OCI-LY3 (cell line): ENCODE measurements around the gene SELENON.

Source experiments
- H2AFZ ChIP-seq: fragments of 200-600, 300-600 bp; shearing (Covaris generic); 2 replicates; pipeline ENCODE4 v1.6.0; 2014; ENCODE audit warnings: antibody characterized with exemption, low read depth, low read length
- H3K27ac ChIP-seq: fragments of 200-600, 300-600 bp; sonication (generic); 2 replicates; pipeline ENCODE4 v1.5.1; 2014; ENCODE audit warnings: mild to moderate bottlenecking, low read length, moderate library complexity, mixed read lengths
- H3K27me3 ChIP-seq: fragments of 200-600, 300-600 bp; sonication (generic); 2 replicates; pipeline ENCODE4 v1.6.1; 2014; ENCODE audit warnings: low read depth, low read length, mixed read lengths
- H3K36me3 ChIP-seq: fragments of 200-600, 300-600 bp; sonication (generic); replicated peaks from 2 replicates; pipeline ENCODE3; 2014; ENCODE audit warnings: low read depth, low read length, mixed read lengths
- H3K4me1 ChIP-seq: fragments of 300-600, 200-600 bp; sonication (generic); 2 replicates; pipeline ENCODE4 v1.6.1; 2014; ENCODE audit warnings: low read length, mixed read lengths
- H3K4me2 ChIP-seq: fragments of 200-600, 300-600 bp; sonication (generic); 2 replicates; pipeline ENCODE4 v1.6.1; 2014; ENCODE audit warnings: low read length, mixed read lengths
- H3K4me3 ChIP-seq: fragments of 300-600, 200-600 bp; sonication (generic); 2 replicates; pipeline ENCODE4 v1.5.1; 2014; ENCODE audit warnings: antibody characterized with exemption, mild to moderate bottlenecking, low read length, moderate library complexity
- H3K79me2 ChIP-seq: fragments of 300-600, 200-600 bp; shearing (Covaris generic); 2 replicates; pipeline ENCODE4 v1.6.1; 2014; ENCODE audit warnings: mild to moderate bottlenecking, low read length, mixed read lengths
- H3K9ac ChIP-seq: fragments of 300-600, 200-600 bp; shearing (Covaris generic); 2 replicates; pipeline ENCODE4 v1.6.0; 2014; ENCODE audit warnings: mild to moderate bottlenecking, low read length, moderate library complexity
- H3K9me3 ChIP-seq: fragments of 200-600, 300-600 bp; shearing (Covaris generic); 2 replicates; pipeline ENCODE4 v1.6.1; 2014; ENCODE audit warnings: low read length, mixed read lengths; ENCODE audit not compliant: insufficient read depth
- H4K20me1 ChIP-seq: fragments of 200-600, 300-600 bp; sonication (generic); 2 replicates; pipeline ENCODE4 v1.6.1; 2016; ENCODE audit warnings: low read length, mixed read lengths; ENCODE audit not compliant: insufficient read depth
- EZH2phosphoT487 ChIP-seq: fragments of 200-600 bp; shearing (Covaris generic); IDR thresholded peaks from 2 replicates; pipeline ENCODE4 v1.6.1; 2018; ENCODE audit warnings: antibody characterized with exemption, mixed run types, low read depth
- TF ChIP-seq, protein P1 (sequence below): fragments of 200-600, 300-600 bp; sonication (generic); IDR thresholded peaks from 2 replicates; pipeline ENCODE4 v1.5.1; 2014; ENCODE audit warnings: antibody characterized with exemption, low read length, low read depth

The SELENON gene

DNA sequence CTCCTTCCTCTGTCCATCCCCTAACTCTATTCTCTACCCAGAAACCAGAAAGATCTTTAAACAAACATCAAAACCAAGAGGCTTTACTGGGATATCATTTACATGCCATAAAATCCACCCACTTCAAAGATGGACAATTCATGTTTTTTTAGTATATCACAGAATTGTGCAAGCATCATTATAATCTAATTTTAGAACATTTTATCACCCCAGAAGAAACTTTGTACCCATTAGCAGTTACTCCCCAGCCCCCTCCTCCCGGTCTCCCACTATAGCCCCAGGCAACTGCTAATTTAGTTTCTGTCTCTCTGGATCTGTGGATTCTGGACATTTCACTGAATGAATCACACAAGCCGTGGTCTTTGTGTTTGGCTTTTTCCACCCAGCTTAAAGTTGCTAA is 4.8 kb upstream of the SELENON start:
- H3K36me3 ChIP-seq = no peaks in the 10 kb centered on the region
- H3K9ac ChIP-seq = no peak overlapping the region
- no peaks in the 10 kb centered on the region for H3K4me1 ChIP-seq
- no peaks in the 10 kb centered on the region for H3K27me3 ChIP-seq
- no peak overlapping the region for H3K4me2 ChIP-seq
- H3K27ac ChIP-seq = no peak overlapping the region
- no peak for TF ChIP-seq EZH2phosphoT487
- TF ChIP-seq, protein P1, sequence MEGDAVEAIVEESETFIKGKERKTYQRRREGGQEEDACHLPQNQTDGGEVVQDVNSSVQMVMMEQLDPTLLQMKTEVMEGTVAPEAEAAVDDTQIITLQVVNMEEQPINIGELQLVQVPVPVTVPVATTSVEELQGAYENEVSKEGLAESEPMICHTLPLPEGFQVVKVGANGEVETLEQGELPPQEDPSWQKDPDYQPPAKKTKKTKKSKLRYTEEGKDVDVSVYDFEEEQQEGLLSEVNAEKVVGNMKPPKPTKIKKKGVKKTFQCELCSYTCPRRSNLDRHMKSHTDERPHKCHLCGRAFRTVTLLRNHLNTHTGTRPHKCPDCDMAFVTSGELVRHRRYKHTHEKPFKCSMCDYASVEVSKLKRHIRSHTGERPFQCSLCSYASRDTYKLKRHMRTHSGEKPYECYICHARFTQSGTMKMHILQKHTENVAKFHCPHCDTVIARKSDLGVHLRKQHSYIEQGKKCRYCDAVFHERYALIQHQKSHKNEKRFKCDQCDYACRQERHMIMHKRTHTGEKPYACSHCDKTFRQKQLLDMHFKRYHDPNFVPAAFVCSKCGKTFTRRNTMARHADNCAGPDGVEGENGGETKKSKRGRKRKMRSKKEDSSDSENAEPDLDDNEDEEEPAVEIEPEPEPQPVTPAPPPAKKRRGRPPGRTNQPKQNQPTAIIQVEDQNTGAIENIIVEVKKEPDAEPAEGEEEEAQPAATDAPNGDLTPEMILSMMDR = no peak
- no peaks in the 10 kb centered on the region for H4K20me1 ChIP-seq
- H3K9me3 ChIP-seq = no peaks in the 10 kb centered on the region
- H3K79me2 ChIP-seq = no peaks in the 10 kb centered on the region
- no peak overlapping the region for H2AFZ ChIP-seq
- H3K4me3 ChIP-seq = no peak overlapping the region

DNA sequence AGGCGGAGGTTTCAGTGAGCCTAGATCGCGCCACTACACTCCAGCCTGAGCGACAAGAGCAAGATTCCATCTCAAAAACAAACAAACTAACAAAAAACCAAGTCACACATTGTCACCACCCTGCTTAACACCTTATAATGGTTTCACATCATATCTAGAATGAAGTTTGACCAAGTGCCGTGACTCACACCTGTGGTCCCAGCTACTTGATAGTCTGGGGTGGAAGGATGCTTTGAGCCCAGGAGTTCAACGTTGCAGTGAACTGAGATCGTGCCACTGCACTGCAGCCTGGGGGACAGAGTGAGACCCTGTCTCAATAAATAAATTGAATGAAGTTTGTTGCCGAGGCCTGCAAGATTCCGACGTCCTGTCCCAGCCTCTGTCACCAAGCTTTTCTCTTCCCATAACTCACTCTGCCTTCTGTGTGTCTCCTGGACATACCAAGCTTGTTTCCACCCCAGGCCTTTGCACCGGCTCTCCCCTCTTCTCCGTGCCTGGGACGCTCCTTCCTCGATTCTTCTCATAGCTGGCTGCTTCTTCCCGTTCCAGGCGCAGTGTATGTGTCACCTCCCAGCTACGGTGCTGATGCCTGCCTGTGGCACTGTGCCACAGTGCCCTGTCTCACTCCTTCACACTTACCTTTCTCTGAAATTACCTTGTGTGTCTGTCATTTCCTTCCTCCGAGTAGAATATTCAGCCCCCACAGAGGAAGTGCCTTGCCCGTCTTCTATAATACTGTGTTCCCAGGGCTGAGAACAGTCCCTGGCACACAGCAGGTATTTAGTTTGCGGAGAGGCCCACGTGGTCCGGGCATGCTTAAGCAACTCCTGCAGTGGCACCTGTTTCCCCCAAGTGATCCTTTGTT is 3.8 kb upstream of the SELENON start:
- Histone ChIP-seq H3K4me1 (peaks cover 4% of the 10 kb centered on the region; the same call in 1 of the 2 replicates), H3K27ac (no peak overlapping the region), H3K4me2 (peak overlapping the region; percentile 45)

DNA sequence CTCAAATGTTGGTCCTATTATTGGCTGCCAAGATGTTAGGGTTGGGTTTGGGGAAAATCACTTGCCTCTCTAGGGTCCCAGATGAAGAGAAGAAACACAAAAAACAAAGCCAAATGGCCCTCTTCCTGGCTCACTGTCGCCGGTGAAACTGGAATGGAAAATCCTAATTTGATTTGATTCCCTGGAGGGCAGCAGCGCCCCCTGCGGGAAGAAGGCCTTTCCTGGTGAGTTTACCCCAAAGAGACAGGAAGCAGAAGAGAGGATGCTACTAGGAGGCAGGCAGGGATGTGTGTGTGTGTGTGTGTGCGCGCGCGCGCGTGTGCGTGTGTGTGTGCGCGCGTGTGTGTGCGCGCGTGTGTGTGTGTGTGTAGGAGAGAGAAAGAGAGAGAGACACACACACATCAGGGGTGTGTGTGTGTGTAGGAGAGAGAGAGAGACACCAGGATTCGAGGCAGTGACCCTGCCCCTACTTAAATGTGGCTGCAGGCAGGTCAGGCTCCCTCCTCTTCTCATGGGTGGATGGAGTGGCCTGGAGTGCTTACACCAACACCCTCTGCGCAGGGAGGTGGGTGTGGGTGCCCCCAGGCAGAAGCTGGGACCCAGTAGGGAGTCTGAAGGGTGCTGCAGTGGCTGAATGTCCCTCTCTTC is 3.1 kb upstream of the SELENON start:
- no peak overlapping the region; the same call in 1 of the 2 replicates for H2AFZ ChIP-seq
- H3K4me2 ChIP-seq = peak overlapping the region; percentile 45
- TF ChIP-seq, protein P1 = peak; percentile 68
- TF ChIP-seq EZH2phosphoT487 = no peak

More for the DNA sequence above, 3.8 kb upstream of the SELENON start:
- Histone ChIP-seq H4K20me1 (no peaks in the 10 kb centered on the region), H3K9me3 (no peaks in the 10 kb centered on the region), H3K36me3 (no peaks in the 10 kb centered on the region), H3K79me2 (no peaks in the 10 kb centered on the region), H3K4me3 (no peak overlapping the region), H3K27me3 (no peaks in the 10 kb centered on the region), H3K9ac (no peak overlapping the region), H2AFZ (no peak overlapping the region; the same call in 1 of the 2 replicates)
- TF ChIP-seq EZH2phosphoT487 = no peak
- TF ChIP-seq, protein P1 = no peak

DNA sequence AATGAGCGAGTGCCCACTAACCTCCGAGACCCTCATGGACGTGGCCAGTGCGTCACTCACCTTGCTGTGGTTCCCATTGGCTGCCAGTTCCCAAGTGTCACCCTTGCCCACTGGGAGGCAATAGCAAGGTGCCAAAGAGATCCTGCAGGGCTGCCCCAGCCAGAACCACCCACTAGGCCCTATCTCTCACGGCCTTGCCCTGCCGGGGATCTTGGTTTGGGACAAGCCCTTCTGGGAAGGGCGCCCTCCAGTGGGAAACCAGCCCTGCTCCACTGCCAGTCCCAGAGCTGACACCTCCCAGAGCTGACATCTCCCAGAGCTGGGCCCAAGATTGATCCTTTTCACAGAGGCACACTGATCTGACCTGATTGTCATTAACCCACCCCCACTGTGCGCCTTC is 2.1 kb upstream of the SELENON start:
- H3K4me3 ChIP-seq = no peak overlapping the region
- H3K27me3 ChIP-seq = no peaks in the 10 kb centered on the region
- H3K4me2 ChIP-seq = no peak overlapping the region
- no peak overlapping the region for H3K9ac ChIP-seq
- H3K9me3 ChIP-seq = no peaks in the 10 kb centered on the region
- H4K20me1 ChIP-seq = no peaks in the 10 kb centered on the region
- H3K4me1 ChIP-seq = peaks cover 8% of the 10 kb centered on the region
- no peaks in the 10 kb centered on the region for H3K36me3 ChIP-seq
- no peak overlapping the region for H3K27ac ChIP-seq
- H2AFZ ChIP-seq = no peak overlapping the region
- H3K79me2 ChIP-seq = no peaks in the 10 kb centered on the region
- TF ChIP-seq, protein P1 = peak; percentile 36
- TF ChIP-seq EZH2phosphoT487 = no peak

More for the DNA sequence above, 3.1 kb upstream of the SELENON start:
- Histone ChIP-seq H3K4me3 (peak overlapping the region; percentile 51), H3K27ac (no peak overlapping the region), H3K4me1 (peaks cover 4% of the 10 kb centered on the region; the same call in 1 of the 2 replicates), H3K36me3 (no peaks in the 10 kb centered on the region), H3K9ac (no peak overlapping the region), H3K9me3 (no peaks in the 10 kb centered on the region), H3K79me2 (no peaks in the 10 kb centered on the region), H4K20me1 (no peaks in the 10 kb centered on the region), H3K27me3 (no peaks in the 10 kb centered on the region)
